HEK293T (cell line): ENCODE measurements around the gene BCL2L2.

ENCODE experiments used
- ARNT ChIP-seq: fragments of 450-650 bp; IDR thresholded peaks from 2 replicates; pipeline ENCODE4 v1.6.1; 2017; ENCODE audit warnings: mild to moderate bottlenecking
- BHLHE40 ChIP-seq: fragments of 450-650 bp; IDR thresholded peaks from 2 replicates; pipeline ENCODE4 v1.6.1; 2016; ENCODE audit warnings: mild to moderate bottlenecking, moderate library complexity, borderline replicate concordance
- ELF4 ChIP-seq: fragments of 450-650 bp; IDR thresholded peaks from 2 replicates; pipeline ENCODE4 v1.6.1; 2017; ENCODE audit warnings: antibody characterized with exemption
- FOXA1 ChIP-seq: fragments of 450-650 bp; IDR thresholded peaks from 2 replicates; pipeline ENCODE4 v1.6.1; 2016; ENCODE audit warnings: mild to moderate bottlenecking
- FOXK2 ChIP-seq: fragments of 450-650 bp; IDR thresholded peaks from 2 replicates; pipeline ENCODE4 v1.6.1; 2016; ENCODE audit warnings: mild to moderate bottlenecking
- HDGF ChIP-seq: fragments of 450-650 bp; IDR thresholded peaks from 2 replicates; pipeline ENCODE4 v1.6.1; 2017; ENCODE audit warnings: antibody characterized with exemption, borderline replicate concordance
- L3MBTL2 ChIP-seq: fragments of 450-650 bp; conservative IDR thresholded peaks from 2 replicates; pipeline ENCODE4 v1.6.1; 2016; ENCODE audit warnings: mild to moderate bottlenecking
- NFRKB ChIP-seq: fragments of 450-650 bp; IDR thresholded peaks from 2 replicates; pipeline ENCODE4 v1.6.1; 2016; ENCODE audit warnings: mild to moderate bottlenecking, moderate library complexity
- SP1 ChIP-seq: fragments of 450-650 bp; IDR thresholded peaks from 2 replicates; pipeline ENCODE4 v1.6.1; 2017
- TARDBP ChIP-seq: fragments of 450-650 bp; IDR thresholded peaks from 2 replicates; pipeline ENCODE4 v1.6.1; 2016
- ZNF384 ChIP-seq: fragments of 450-650 bp; IDR thresholded peaks from 2 replicates; pipeline ENCODE4 v1.6.1; 2016

- TF ChIP-seq TARDBP (no peak), HDGF (no peak), BHLHE40 (no peak), FOXA1 (no peak), ELF4 (no peak), NFRKB (no peak), ARNT (no peak), FOXK2 (no peak), SP1 (no peak), ZNF384 (no peak), L3MBTL2 (no peak)
Measured at GRCh38 chr14:23297096-23297495, 9.5 kb upstream of the BCL2L2 start.
